Stimulated activated CD4-positive, alpha-beta T cell treated with anti-CD3 and anti-CD28 coated beads, TNF-alpha, amount 100 ng/mL, for 24 hours (primary cell): ENCODE results near the gene SLC22A7.

Experiments used
- DNase-seq, 3 experiments: peaks; one replicate each; pipeline ENCODE4 v3.0.0-alpha.2; 2020; ENCODE audit warnings: low read depth in 3 of 3

Gene SLC22A7

GRCh38 chr6:43283514-43283901 is 14.6 kb upstream of the SLC22A7 start:
- DNase-seq, result no peak

GRCh38 chr6:43283905-43284304 is 14.2 kb upstream of the SLC22A7 start:
- no peak for DNase-seq

- DNase-seq, result no peak
Observed at GRCh38 chr6:43284991-43285781, 12.9 kb upstream of the SLC22A7 start.

- DNase-seq, result no peak
Observed at GRCh38 chr6:43285832-43286231, 12.2 kb upstream of the SLC22A7 start.

- DNase-seq, result no peak
Observed at GRCh38 chr6:43286456-43286979, 11.5 kb upstream of the SLC22A7 start.

GRCh38 chr6:43286980-43287716 is 10.9 kb upstream of the SLC22A7 start:
- DNase-seq, result no peak

GRCh38 chr6:43287717-43288679 is 10.1 kb upstream of the SLC22A7 start:
- no peak for DNase-seq

- DNase-seq, result no peak
Observed at GRCh38 chr6:43290339-43290904, 7.6 kb upstream of the SLC22A7 start.

GRCh38 chr6:43290905-43291355 is 7.1 kb upstream of the SLC22A7 start:
- no peak for DNase-seq

- DNase-seq, result no peak
Observed at GRCh38 chr6:43291708-43292107, 6.4 kb upstream of the SLC22A7 start.

GRCh38 chr6:43292341-43292740 is 5.7 kb upstream of the SLC22A7 start:
- no peak for DNase-seq

- DNase-seq, result no peak
Observed at GRCh38 chr6:43292763-43293318, 5.2 kb upstream of the SLC22A7 start.

- DNase-seq, result no peak
Observed at GRCh38 chr6:43293698-43294097, 4.4 kb upstream of the SLC22A7 start.

- DNase-seq, result no peak
Observed at GRCh38 chr6:43294536-43294935, 3.5 kb upstream of the SLC22A7 start.

GRCh38 chr6:43295456-43295855 is 2.6 kb upstream of the SLC22A7 start:
- no peak for DNase-seq

- DNase-seq, result no peak
Observed at GRCh38 chr6:43296780-43297497, 1.1 kb upstream of the SLC22A7 start.

GRCh38 chr6:43298565-43299337 is 691 bp downstream of the SLC22A7 start:
- DNase-seq, result no peak

- no peak for DNase-seq
Observed at GRCh38 chr6:43299338-43300293, 1.6 kb downstream of the SLC22A7 start.
